ENCODE data around the gene SBNO1.
"Not testable (repeated sequence)": the region's sequence is repeated elsewhere in the genome, so short reads cannot be mapped to it uniquely, and the experiment has no call there.

Gene SBNO1

GRCh38 chr12:123388951-123389559 lies 24.4 kb upstream of the SBNO1 start:
- no peak for DNase-seq (ENCODE audit: low read depth, low spot score)
- TF ChIP-seq CTCF (IDR thresholded peaks at IDR 0.05; ENCODE audit: insufficient read depth, low read length, missing control alignments), result no peak
- ChIA-PET CTCF (no interaction called here), POLR2A (no interaction called here)
- peak overlapping the region; percentile 70 for H3K4me3 ChIP-seq (ENCODE audit: low read depth, low read length)

GRCh38 chr12:123388177-123388950 lies 23.7 kb upstream of the SBNO1 start:
- no peak for DNase-seq (ENCODE audit: low read depth, low spot score)
- TF ChIP-seq CTCF (IDR thresholded peaks at IDR 0.05; ENCODE audit: insufficient read depth, low read length, missing control alignments), result peak; percentile 8
- peak overlapping the region; percentile 70 for H3K4me3 ChIP-seq (ENCODE audit: low read depth, low read length)
- ChIA-PET CTCF (interaction anchor here (1.2 to 1.6 kb wide), 3 partner anchors 9 to 195 kb away, joined by 3 to 6 read pairs (median 4); no protein-coding TSS in a partner anchor), POLR2A (no interaction called here)

- POLR2A ChIA-PET, result no interaction called here
- CTCF ChIA-PET, result interaction anchor here (1.0 to 1.6 kb wide), 4 partner anchors 9 to 196 kb away, joined by 3 to 6 read pairs (median 4); no protein-coding TSS in a partner anchor
- TF ChIP-seq CTCF (IDR thresholded peaks at IDR 0.05; ENCODE audit: insufficient read depth, low read length, missing control alignments), result no peak
- no peak for DNase-seq (ENCODE audit: low read depth, low spot score)
- H3K4me3 ChIP-seq (ENCODE audit: low read depth, low read length), result peak overlapping the region; percentile 70
Observed at GRCh38 chr12:123387508-123388176, 23.0 kb upstream of the SBNO1 start.

- POLR2A ChIA-PET, result interaction anchor here (0.6 to 1.0 kb wide), 2 partner anchors 8 to 26 kb away, joined by 3 read pairs; no protein-coding TSS in a partner anchor
- not testable (repeated sequence) for DNase-seq (ENCODE audit: low read depth, low spot score); H3K4me3 ChIP-seq (ENCODE audit: low read depth, low read length)
- CTCF ChIA-PET, result interaction anchor here (1.2 to 1.9 kb wide), 2 partner anchors 9 to 20 kb away, joined by 4 read pairs; no protein-coding TSS in a partner anchor
Observed at GRCh38 chr12:123385536-123385935, 20.9 kb upstream of the SBNO1 start.

- CTCF ChIA-PET, result interaction anchor here (1.2 to 2.3 kb wide), 3 partner anchors 8 to 20 kb away, joined by 4 to 19 read pairs (median 4); no protein-coding TSS in a partner anchor
- POLR2A ChIA-PET, result interaction anchor here (1.0 kb wide), 1 partner anchor 9 kb away, joined by 3 read pairs; no protein-coding TSS in a partner anchor
- no peak for TF ChIP-seq CTCF (IDR thresholded peaks at IDR 0.05; ENCODE audit: insufficient read depth, low read length, missing control alignments)
- no peak for DNase-seq (ENCODE audit: low read depth, low spot score)
- H3K4me3 ChIP-seq (ENCODE audit: low read depth, low read length), result peak overlapping the region; percentile 78
Observed at GRCh38 chr12:123384994-123385376, 20.3 kb upstream of the SBNO1 start.

GRCh38 chr12:123384318-123384993 lies 19.8 kb upstream of the SBNO1 start:
- ChIA-PET CTCF (interaction anchor here (0.8 to 2.3 kb wide), 5 partner anchors 8 to 26 kb away, joined by 3 to 19 read pairs (median 3); no protein-coding TSS in a partner anchor), POLR2A (interaction anchor here (0.5 to 1.6 kb wide), 6 partner anchors 8 to 199 kb away, joined by 3 to 19 read pairs (median 4); partner anchors contain the start of genes SBNO1 and TMED2)
- DNase-seq (ENCODE audit: low read depth, low spot score), result no peak
- TF ChIP-seq CTCF (IDR thresholded peaks at IDR 0.05; ENCODE audit: insufficient read depth, low read length, missing control alignments), result no peak
- H3K4me3 ChIP-seq (ENCODE audit: low read depth, low read length), result peak overlapping the region; percentile 78
